DMS153 treated with DMSO at 0.1 percent for 48 hours (cell line): Measurements from ENCODE around the gene GPX5.
"Not testable (repeated sequence)": the region's sequence is repeated elsewhere in the genome, so short reads cannot be mapped to it uniquely, and the experiment has no call there.

ENCODE experiments used
- DNase-seq: peaks from one replicate; lab custom pipeline; 2025; ENCODE audit not compliant: unreplicated experiment; lab: John Stamatoyannopoulos, UW

The GPX5 gene

GRCh38 chr6:28512387-28512786 lies 13.3 kb upstream of the GPX5 start:
- DNase-seq, result not testable (repeated sequence)

DNA sequence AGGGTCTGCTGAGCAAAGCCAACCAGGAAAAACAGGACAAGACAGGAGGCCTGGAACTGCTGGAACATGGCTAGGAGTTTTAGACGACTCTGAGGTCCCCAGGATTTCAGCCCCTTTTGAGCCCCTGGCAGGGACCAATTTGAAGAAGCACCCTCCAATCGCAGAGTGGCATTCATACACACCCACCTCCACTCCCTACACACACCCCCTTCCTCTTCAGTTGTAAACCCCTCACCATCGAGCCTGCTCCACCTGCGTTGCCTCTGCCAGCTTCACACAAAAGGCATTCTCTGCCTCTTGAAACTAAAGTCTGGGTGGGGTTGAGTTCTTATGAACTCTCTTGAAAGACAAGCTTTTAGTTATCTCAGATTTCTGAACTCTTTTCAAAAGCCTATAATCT lies 10.0 kb upstream of the GPX5 start, which contains the start of gene GPX6:
TSS of gene GPX6 (minus strand) at position 118 of the 400 bp plus-strand sequence. CDS start at position 68, 50 bp downstream.
- no peak for DNase-seq

- DNase-seq, result no peak
Observed at GRCh38 chr6:28517964-28518363, 7.7 kb upstream of the GPX5 start.

- no peak for DNase-seq
Observed at GRCh38 chr6:28522594-28523240, 3.0 kb upstream of the GPX5 start.

GRCh38 chr6:28523241-28523622 lies 2.4 kb upstream of the GPX5 start:
- no peak for DNase-seq

DNA sequence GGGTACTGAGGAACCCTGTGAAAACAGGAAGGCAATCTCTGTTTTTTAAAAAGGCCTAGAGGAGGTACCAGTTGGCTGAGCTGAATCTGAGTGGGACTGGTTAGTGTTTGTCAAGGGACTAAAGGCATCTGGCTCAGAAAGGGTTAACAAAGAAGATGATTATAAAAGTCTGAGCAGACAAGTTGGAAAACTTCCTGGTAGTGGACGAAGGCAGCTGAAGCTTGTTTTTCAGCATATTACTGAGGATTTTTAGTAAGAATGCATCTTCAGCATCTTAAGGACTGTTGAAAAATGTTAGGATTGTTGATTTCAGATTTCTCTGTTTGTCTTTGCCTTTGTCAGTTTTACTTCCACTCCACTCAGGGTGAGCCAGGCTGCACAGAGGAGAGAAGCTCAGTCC lies 5.1 kb downstream of the GPX5 start:
- DNase-seq, result no peak

GRCh38 chr6:28531479-28532128 lies 5.9 kb downstream of the GPX5 start:
- DNase-seq, result no peak

GRCh38 chr6:28534306-28534705 lies 8.6 kb downstream of the GPX5 start:
- DNase-seq, result no peak

GRCh38 chr6:28534875-28535274 lies 9.2 kb downstream of the GPX5 start:
- DNase-seq, result no peak

GRCh38 chr6:28537065-28537464 lies 11.4 kb downstream of the GPX5 start:
- DNase-seq, result no peak

DNA sequence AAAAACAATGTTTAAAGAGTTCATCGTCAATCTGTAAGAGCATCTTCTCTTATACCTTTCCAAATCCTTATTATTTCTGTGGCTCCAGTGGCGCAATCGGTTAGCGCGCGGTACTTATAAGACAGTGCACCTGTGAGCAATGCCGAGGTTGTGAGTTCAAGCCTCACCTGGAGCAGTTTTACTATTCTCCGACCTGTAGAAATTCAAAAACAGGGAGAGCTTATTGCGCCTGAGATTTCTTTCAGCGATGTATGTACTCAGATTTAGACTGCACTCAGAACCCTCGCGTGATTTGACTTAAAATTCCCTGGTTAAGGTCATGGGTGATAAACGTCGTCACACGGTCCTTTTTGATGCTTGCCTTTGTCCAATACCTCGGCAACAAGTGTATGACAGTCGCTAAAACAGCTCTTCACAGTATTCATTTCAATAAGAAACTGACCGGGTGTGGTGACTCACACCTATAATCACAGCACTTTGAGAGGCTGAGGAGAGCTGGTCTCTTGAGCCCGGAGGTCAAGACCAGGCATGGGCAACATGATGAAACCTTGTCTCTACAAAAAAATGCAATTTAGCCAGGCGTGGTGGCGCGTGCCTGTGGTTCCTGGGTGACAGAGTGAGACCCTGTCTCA lies 11.9 kb downstream of the GPX5 start:
- no peak for DNase-seq

DNA sequence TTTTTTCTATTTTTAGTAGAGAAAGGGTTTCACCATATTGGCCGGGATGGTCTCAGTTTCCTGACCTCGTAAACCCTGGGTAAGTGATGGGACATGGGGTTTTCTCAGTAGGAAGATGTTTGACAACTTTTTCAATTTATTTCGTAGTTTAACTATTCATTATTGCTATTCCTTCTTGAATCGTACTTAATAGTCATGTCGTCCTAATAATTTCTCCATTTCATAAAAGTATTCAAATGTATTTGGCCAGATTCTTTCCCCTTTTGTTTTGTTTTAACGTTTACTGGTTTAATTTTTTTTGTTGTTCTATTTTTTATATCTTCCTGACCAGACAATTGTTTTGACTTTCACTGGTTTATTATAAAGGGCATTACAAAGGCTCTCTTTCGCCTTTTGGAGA lies 16.3 kb downstream of the GPX5 start:
- DNase-seq, result no peak

GRCh38 chr6:28542440-28543296 lies 17.0 kb downstream of the GPX5 start:
- peak; percentile 51 for DNase-seq

DNA sequence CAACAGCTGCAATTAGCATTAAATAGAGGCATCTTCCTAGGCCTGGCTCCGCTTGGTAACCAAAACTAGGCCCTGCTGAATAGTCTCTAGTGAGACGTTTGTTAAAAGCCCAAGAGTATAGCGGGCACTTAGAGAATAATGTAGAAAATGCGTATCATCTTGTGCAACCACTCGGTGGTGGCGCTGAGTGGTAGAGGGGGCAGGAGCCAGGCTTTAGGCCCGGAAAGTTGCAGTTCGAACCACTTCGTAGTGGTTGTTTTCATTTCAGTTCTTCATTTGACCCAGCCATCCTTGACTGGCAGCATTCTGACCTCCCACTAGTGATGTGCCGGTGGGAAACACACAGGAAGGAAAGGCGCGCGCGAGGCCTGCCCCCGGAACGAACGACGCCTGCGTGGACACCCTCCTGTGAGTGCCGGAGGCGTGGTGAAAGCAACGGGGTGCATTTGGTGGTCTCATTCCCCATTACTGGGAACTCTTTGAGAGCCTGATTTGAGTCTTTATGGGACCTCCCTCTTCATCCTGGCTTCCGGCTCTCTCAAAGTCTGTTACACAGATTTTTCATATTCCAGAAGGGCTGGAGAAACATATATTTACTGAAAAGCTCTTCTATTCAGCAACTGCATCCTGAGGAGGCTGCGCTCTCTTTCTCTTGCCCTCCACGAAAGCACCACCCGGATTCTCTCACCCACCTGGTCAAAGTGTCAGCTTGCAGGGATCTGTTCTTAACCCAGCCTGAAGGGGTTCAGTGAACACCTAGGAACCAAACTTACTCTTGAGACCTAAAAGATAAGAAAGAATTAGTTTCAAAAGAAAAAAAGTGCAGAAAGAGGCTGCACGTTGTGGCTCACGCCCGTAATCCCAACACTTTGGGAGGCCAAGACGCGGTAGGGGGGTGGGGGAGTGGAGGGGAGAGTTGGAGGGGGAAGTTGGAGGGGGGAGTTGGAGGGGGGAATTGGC lies 18.2 kb downstream of the GPX5 start:
- DNase-seq, result no peak

- no peak for DNase-seq
Observed at GRCh38 chr6:28545955-28546354, 20.3 kb downstream of the GPX5 start.

DNA sequence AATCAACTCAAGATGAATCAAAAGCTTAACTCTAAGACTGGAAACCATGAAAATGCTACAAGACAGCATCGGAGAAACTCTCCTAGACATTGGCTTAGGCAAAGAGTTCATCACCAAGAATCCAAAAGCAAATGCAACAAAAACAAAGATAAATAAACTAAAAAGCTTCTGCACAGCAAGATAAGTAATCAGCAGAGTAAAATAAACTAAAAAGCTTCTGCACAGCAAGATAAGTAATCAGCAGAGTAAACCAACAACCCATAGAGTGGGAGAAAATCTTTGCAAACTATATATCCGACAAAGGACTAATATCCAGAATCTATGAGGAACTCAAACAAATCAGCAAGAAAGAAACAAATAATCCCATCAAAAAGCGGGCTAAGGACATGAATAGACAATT lies 21.3 kb downstream of the GPX5 start:
- DNase-seq, result not testable (repeated sequence)

- DNase-seq, result no peak
Observed at GRCh38 chr6:28551891-28552666, 26.4 kb downstream of the GPX5 start.

GRCh38 chr6:28553384-28553985 lies 27.8 kb downstream of the GPX5 start:
- DNase-seq, result no peak
